Breast epithelium (tissue), 4 donors: ENCODE measurements around the gene WARS2. TPM values are rescaled to one million over a fixed set of nuclear protein-coding genes. Genes with fewer than 3 reads are reported as not detected.
"Not testable (repeated sequence)": the region's sequence is repeated elsewhere in the genome, so short reads cannot be mapped to it uniquely, and the experiment has no call there.

Source experiments
- DNase-seq, 2 donors: peaks; one replicate each; pipeline ENCODE4 v3.0.0-alpha.2; 2019; ENCODE audit warnings: low spot score in 2 of 2
- H3K27ac ChIP-seq, 2 donors: fragments of 200-600 bp; sonication (generic) in 1 of 2; one replicate each; pipeline ENCODE4 v1.5.1; 2016 to 2019; ENCODE audit warnings: mild to moderate bottlenecking in 1 of 2
- H3K27me3 ChIP-seq, 2 donors: fragments of 200-600 bp; sonication (generic) in 1 of 2; one replicate each; pipeline versions ENCODE4 v1.5.1 to v1.6.0; 2017 to 2019; ENCODE audit warnings: control low read depth in 1 of 2, mild to moderate bottlenecking in 1 of 2
- H3K36me3 ChIP-seq: fragments of 200-600 bp; one replicate; pipeline ENCODE4 v1.5.1; 2019
- H3K4me1 ChIP-seq, 2 donors: fragments of 200-600 bp; sonication (generic); one replicate each; pipeline ENCODE4 v1.5.1; 2016 to 2019; ENCODE audit warnings: control low read depth in 1 of 2
- H3K4me3 ChIP-seq, 3 donors: fragments of 200-600 bp; sonication (generic); 1 replicate in 2 of 3; 2 replicates in 1 of 3; pipeline ENCODE4 v1.5.1; 2016 to 2019; ENCODE audit warnings: mild to moderate bottlenecking in 3 of 3, moderate library complexity in 2 of 3
- H3K9me3 ChIP-seq, 2 donors: fragments of 200-600 bp; sonication (generic) in 1 of 2; one replicate each; pipeline ENCODE4 v1.5.1; 2016 to 2019; ENCODE audit warnings: control low read depth in 1 of 2
- CTCF ChIP-seq, 3 donors: fragments of 450-650 bp; IDR thresholded peaks; one replicate each; pipeline ENCODE4 v1.5.1; 2016 to 2017; ENCODE audit warnings: antibody characterized with exemption in 3 of 3, mild to moderate bottlenecking in 3 of 3, moderate library complexity in 3 of 3
- POLR2A ChIP-seq: fragments of 450-650 bp; IDR thresholded peaks from one replicate; pipeline ENCODE4 v1.6.1; 2016; ENCODE audit warnings: antibody characterized with exemption, mild to moderate bottlenecking, moderate library complexity
- POLR2AphosphoS5 ChIP-seq, 3 donors: sonication (generic); formaldehyde crosslinking; IDR thresholded peaks; one replicate each; pipeline ENCODE4 v1.6.1; 2017; ENCODE audit warnings: antibody characterized with exemption in 3 of 3
- intact Hi-C: fragments of 100-400 bp; cut with DNase I; formaldehyde crosslinking; loops from one replicate; pipeline ENCODE4 v1.15.1; 2023; ENCODE audit warnings: low total_unique reads
- total RNA-seq, 3 donors: library from RNA; depleted of rRNA; stranded (reverse); fragments of >200 nt; gene quantifications; one replicate each; pipeline ENCODE4 v1.1.0, GENCODE V29; 2016

The WARS2 gene
- total RNA-seq, 3 donors from 2014 or later: 21.1 to 26.2 (median 23.3) TPM

- no peak for DNase-seq
- H3K27me3 ChIP-seq: no peaks in the 10 kb centered on the region
- no peak overlapping the region for H3K27ac ChIP-seq
- H3K4me3 ChIP-seq: no peak overlapping the region
- H3K4me1 ChIP-seq: no peaks in the 10 kb centered on the region
- H3K36me3 ChIP-seq: no peaks in the 10 kb centered on the region
- H3K9me3 ChIP-seq: peaks cover 0 to 17% of the 10 kb centered on the region in 2 donors
- intact Hi-C loops: no loop called here
- TF ChIP-seq POLR2AphosphoS5 (IDR thresholded peaks at IDR 0.05): no peak
These were observed 14.6 kb downstream of the WARS2 start for GRCh38 chr1:119125874-119126273.

GRCh38 chr1:119124764-119125163 is 15.7 kb downstream of the WARS2 start:
- H3K4me3 ChIP-seq: no peak overlapping the region
- intact Hi-C loops: no loop called here

GRCh38 chr1:119121872-119122271 is 18.6 kb downstream of the WARS2 start:
- H3K27ac ChIP-seq, H3K36me3 ChIP-seq, H3K4me1 ChIP-seq, H3K4me3 ChIP-seq, DNase-seq, intact Hi-C loops, H3K27me3 ChIP-seq: not testable (repeated sequence)
- H3K9me3 ChIP-seq: peaks cover 0 to 21% of the 10 kb centered on the region in 2 donors

More at GRCh38 chr1:119124764-119125163, 15.7 kb downstream of the WARS2 start:
- no peaks in the 10 kb centered on the region for H3K4me1 ChIP-seq
- peaks cover 0 to 21% of the 10 kb centered on the region in 2 donors for H3K9me3 ChIP-seq
- no peaks in the 10 kb centered on the region for H3K27me3 ChIP-seq
- no peak for DNase-seq
- no peak overlapping the region for H3K27ac ChIP-seq
- TF ChIP-seq CTCF (IDR thresholded peaks at IDR 0.05) (no peak), POLR2A (no peak), POLR2AphosphoS5 (IDR thresholded peaks at IDR 0.05) (no peak)
- H3K36me3 ChIP-seq: no peaks in the 10 kb centered on the region

- H3K9me3 ChIP-seq: peaks cover 0 to 13% of the 10 kb centered on the region in 2 donors
- no peaks in the 10 kb centered on the region for H3K27me3 ChIP-seq
- no peaks in the 10 kb centered on the region for H3K4me1 ChIP-seq
- no peaks in the 10 kb centered on the region for H3K36me3 ChIP-seq
- TF ChIP-seq POLR2AphosphoS5 (IDR thresholded peaks at IDR 0.05): no peak
- no peak for TF ChIP-seq CTCF (IDR thresholded peaks at IDR 0.05)
- no peak for TF ChIP-seq POLR2A
- no peak for DNase-seq
- H3K4me3 ChIP-seq: no peak overlapping the region
- peak overlapping the region in 1 of 2 donors; percentile 77 for H3K27ac ChIP-seq
- intact Hi-C loops: no loop called here
These were observed 23.7 kb downstream of the WARS2 start for GRCh38 chr1:119116725-119117124.

- TF ChIP-seq POLR2AphosphoS5 (IDR thresholded peaks at IDR 0.05): no peak
- TF ChIP-seq POLR2A: no peak
- no peak for TF ChIP-seq CTCF (IDR thresholded peaks at IDR 0.05)
- Histone ChIP-seq H3K4me3 (no peak overlapping the region), H3K27me3 (no peaks in the 10 kb centered on the region), H3K27ac (no peak overlapping the region), H3K9me3 (peaks cover 0 to 3% of the 10 kb centered on the region in 2 donors), H3K4me1 (no peaks in the 10 kb centered on the region), H3K36me3 (no peaks in the 10 kb centered on the region)
- no peak for DNase-seq
- intact Hi-C loops: no loop called here
These were observed 24.7 kb downstream of the WARS2 start for GRCh38 chr1:119115736-119116135.

- Histone ChIP-seq H3K36me3 (no peaks in the 10 kb centered on the region), H3K4me3 (no peak overlapping the region), H3K27ac (no peak overlapping the region), H3K9me3 (no peaks in the 10 kb centered on the region), H3K4me1 (no peaks in the 10 kb centered on the region), H3K27me3 (no peaks in the 10 kb centered on the region)
- intact Hi-C loops: no loop called here
- TF ChIP-seq POLR2AphosphoS5 (IDR thresholded peaks at IDR 0.05) (no peak), CTCF (IDR thresholded peaks at IDR 0.05) (no peak), POLR2A (no peak)
- DNase-seq: no peak
These were observed 25.1 kb downstream of the WARS2 start for GRCh38 chr1:119115311-119115710.
